Cardiac fibroblast (primary cell): ENCODE data around the gene MTA1.

ENCODE experiments used
- DNase-seq, 2 donors: peaks; one replicate each; pipeline versions ENCODE4 v3.0.0 to v3.0.0-alpha.2; 2010; ENCODE audit warnings: low read depth in 2 of 2
- H3K4me3 ChIP-seq, 2 donors: replicated peaks in 1 of 2; 1 replicate in 1 of 2; 2 replicates in 1 of 2; pipeline ENCODE4 v1.5.1; 2011; ENCODE audit warnings: low read depth in 2 of 2, low read length in 2 of 2, mild to moderate bottlenecking in 2 of 2, moderate library complexity in 1 of 2
- CTCF ChIP-seq: IDR thresholded peaks from one replicate; pipeline ENCODE4 v1.5.1; 2011; ENCODE audit warnings: low read depth, mild to moderate bottlenecking, low read length, inconsistent platforms

The MTA1 gene

GRCh38 chr14:105496831-105497591 is 77.4 kb downstream of the MTA1 start:
- no peak overlapping the region for H3K4me3 ChIP-seq
- DNase-seq, result no peak
- TF ChIP-seq CTCF, result no peak

- H3K4me3 ChIP-seq, result no peak overlapping the region
- TF ChIP-seq CTCF, result no peak
- no peak for DNase-seq
Measured at GRCh38 chr14:105497671-105498429, 78.2 kb downstream of the MTA1 start.

- H3K4me3 ChIP-seq, result no peak overlapping the region
- no peak for TF ChIP-seq CTCF
- no peak for DNase-seq
Measured at GRCh38 chr14:105498430-105499255, 79.0 kb downstream of the MTA1 start.

GRCh38 chr14:105499256-105500035 is 79.8 kb downstream of the MTA1 start:
- no peak for TF ChIP-seq CTCF
- DNase-seq, result no peak
- H3K4me3 ChIP-seq, result no peak overlapping the region

- no peak for DNase-seq
- no peak overlapping the region for H3K4me3 ChIP-seq
- TF ChIP-seq CTCF, result no peak
Measured at GRCh38 chr14:105500036-105500725, 80.6 kb downstream of the MTA1 start.
